Stimulated activated CD4-positive, alpha-beta T cell treated with anti-CD3 and anti-CD28 coated beads, Interleukin-2, amount 100 ng/mL, for 4 hours (primary cell): ENCODE measurements around the gene PLEK2.
A peak's percentile ranks its signal among the peaks of the same experiment; 100 is the strongest.

ENCODE experiments used
- DNase-seq: peaks from one replicate; pipeline ENCODE4 v3.0.0-alpha.2; 2020; ENCODE audit warnings: low read depth

The PLEK2 gene

GRCh38 chr14:67397536-67397935 lies 14.4 kb downstream of the PLEK2 start:
- DNase-seq = no peak

GRCh38 chr14:67396381-67396970 lies 15.5 kb downstream of the PLEK2 start:
- DNase-seq = no peak

- DNase-seq = no peak
These were observed 16.1 kb downstream of the PLEK2 start for GRCh38 chr14:67395876-67396189.

- DNase-seq = no peak
These were observed 16.7 kb downstream of the PLEK2 start for GRCh38 chr14:67395086-67395875.

- DNase-seq = no peak
These were observed 18.3 kb downstream of the PLEK2 start for GRCh38 chr14:67393689-67394088.

- no peak for DNase-seq
These were observed 19.2 kb downstream of the PLEK2 start for GRCh38 chr14:67392800-67393199.

- DNase-seq = no peak
These were observed 19.8 kb downstream of the PLEK2 start for GRCh38 chr14:67392123-67392522.

- no peak for DNase-seq
These were observed 20.7 kb downstream of the PLEK2 start for GRCh38 chr14:67391268-67391667.

GRCh38 chr14:67389811-67390534 lies 22.0 kb downstream of the PLEK2 start:
- DNase-seq = no peak

- DNase-seq = no peak
These were observed 22.7 kb downstream of the PLEK2 start for GRCh38 chr14:67389275-67389674.

- DNase-seq = no peak
These were observed 24.8 kb downstream of the PLEK2 start for GRCh38 chr14:67387195-67387594.

- DNase-seq = no peak
These were observed 26.3 kb downstream of the PLEK2 start for GRCh38 chr14:67385618-67386017.

- DNase-seq = no peak
These were observed 26.8 kb downstream of the PLEK2 start for GRCh38 chr14:67385120-67385519.

GRCh38 chr14:67377916-67378315 lies 34.0 kb downstream of the PLEK2 start:
- no peak for DNase-seq

GRCh38 chr14:67373347-67373746 lies 38.6 kb downstream of the PLEK2 start:
- no peak for DNase-seq

- DNase-seq = no peak
These were observed 39.1 kb downstream of the PLEK2 start for GRCh38 chr14:67372833-67373232.

GRCh38 chr14:67371247-67372148 lies 40.5 kb downstream of the PLEK2 start:
- no peak for DNase-seq

- DNase-seq = no peak
These were observed 41.1 kb downstream of the PLEK2 start for GRCh38 chr14:67370830-67371229.

- no peak for DNase-seq
These were observed 46.5 kb downstream of the PLEK2 start for GRCh38 chr14:67365476-67365875.

- peak; percentile 6 for DNase-seq
These were observed 51.3 kb downstream of the PLEK2 start for GRCh38 chr14:67360470-67361206.

GRCh38 chr14:67359775-67360469 lies 52.0 kb downstream of the PLEK2 start, which contains the start of the genes ATP6V1D and EIF2S1:
Gene ATP6V1D (minus strand): TSS chr14:67359804. CDS start chr14:67359698, 106 bp downstream.
Gene EIF2S1 (plus strand): TSS chr14:67360328. CDS start chr14:67364768, 4,440 bp downstream.
- DNase-seq = peak; percentile 99
